Stimulated activated CD8-positive, alpha-beta memory T cell treated with anti-CD3 and anti-CD28 coated beads, Interleukin-7, amount 100 ng/mL, for 1 hour (primary cell): ENCODE data around the gene TRABD2B.

Source experiments
- DNase-seq, 2 donors: peaks; one replicate each; pipeline ENCODE4 v3.0.0-alpha.2; 2020; ENCODE audit warnings: low read depth in 2 of 2

TRABD2B gene

DNA sequence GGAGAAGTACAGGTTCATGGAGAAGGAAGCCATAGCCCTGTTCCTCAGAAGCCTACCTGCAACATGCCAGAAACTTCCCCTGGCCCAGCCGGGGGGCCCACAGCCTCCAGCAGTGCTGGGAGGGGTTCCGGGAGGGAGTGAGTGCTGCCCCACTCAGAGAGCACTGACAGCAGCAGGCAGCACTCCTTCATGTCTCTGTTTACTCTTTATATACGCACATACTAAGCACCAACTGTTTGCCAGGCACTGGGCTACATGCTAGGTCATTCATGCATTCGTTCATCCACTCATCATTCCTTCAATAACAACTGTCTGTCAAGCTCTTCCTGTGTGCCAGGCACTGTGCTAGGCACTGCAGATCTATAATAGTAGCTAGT lies 120.6 kb downstream of the TRABD2B start:
- no peak for DNase-seq

DNA sequence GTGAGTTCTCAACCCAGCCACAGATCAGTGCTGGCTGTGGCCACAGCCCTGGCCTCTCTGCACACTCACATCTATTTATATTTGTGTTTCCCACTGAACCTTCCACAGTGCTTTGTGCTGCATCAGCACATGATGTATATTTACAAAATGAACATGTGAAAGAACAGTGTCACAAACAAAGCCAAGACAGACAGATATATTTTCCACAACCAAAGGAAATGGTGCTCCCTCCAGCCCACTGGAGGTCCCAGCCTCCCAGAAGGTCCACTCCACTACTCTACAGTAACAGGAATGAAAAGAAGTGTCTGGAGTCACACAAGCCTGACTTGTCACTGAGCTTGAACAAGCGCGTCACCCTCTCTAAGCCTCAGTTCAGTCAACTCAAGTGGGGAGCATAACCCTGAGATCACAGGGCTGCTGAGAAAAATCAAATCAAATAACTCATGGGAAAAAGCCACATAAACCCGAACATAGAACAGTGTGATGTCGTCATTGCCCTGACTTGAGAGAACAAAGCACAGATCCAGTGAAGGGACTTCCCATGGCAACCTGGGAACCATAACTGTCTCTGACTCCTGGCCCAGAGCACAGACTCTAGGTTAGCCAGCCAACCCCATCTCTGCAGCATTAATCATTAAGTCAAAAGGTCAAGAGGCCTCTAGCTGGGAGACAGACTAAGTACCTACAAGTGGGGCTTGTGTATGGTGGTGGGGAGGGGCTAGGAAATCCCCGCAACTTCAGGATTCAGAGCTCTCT lies 121.2 kb downstream of the TRABD2B start:
- DNase-seq: no peak

- no peak for DNase-seq
These were observed 122.1 kb downstream of the TRABD2B start for GRCh38 chr1:47875036-47875435.

DNA sequence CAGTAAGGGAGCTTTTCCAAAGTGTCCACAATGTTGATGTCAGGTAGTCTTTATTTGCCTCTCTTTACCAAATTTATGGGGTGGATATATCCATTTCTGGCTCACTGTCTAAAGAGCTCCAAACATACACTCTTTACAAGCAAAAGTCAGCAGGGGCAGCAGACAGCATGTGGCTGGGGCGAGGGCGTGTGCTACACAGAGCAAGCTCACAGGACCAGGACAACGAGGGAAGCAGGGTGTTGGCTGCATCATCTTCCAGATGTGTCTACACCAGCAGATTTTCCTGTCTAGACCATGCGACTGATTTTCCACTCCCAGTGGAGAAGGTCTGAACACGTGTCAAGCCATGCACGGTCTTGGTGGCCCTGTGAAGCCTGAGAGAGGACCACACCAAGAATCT lies 123.8 kb downstream of the TRABD2B start:
- DNase-seq: no peak

GRCh38 chr1:47872886-47873285 lies 124.3 kb downstream of the TRABD2B start:
- no peak for DNase-seq

DNA sequence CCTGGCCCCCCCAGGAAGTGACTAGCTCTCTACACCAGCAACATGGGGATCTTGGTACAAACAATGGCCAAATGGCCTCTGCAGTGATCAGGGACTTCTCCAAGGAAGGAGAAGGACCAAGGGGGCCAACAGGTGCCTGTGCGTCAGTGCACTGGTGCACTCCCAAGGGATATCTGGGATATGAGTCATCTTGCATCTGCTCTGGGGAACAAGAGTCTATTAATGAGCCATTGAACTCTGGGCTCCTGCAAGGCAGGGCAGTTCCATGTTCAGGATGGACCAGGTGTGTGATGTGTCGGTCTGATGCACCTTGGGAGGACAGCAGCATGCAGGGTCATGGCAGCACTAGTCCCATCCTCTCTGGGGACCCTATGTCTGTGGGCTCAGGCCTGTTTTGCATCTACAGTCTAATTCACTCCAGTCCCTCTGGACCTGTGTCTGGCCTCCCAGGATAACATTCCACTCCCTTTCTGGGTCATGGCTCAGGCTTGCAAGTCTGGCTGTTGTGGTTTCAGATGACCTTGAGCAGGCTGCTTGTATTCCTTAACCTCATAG lies 125.3 kb downstream of the TRABD2B start:
- DNase-seq: no peak

- DNase-seq: no peak
These were observed 126.1 kb downstream of the TRABD2B start for GRCh38 chr1:47870946-47871676.

GRCh38 chr1:47870480-47870879 lies 126.7 kb downstream of the TRABD2B start:
- DNase-seq: no peak

DNA sequence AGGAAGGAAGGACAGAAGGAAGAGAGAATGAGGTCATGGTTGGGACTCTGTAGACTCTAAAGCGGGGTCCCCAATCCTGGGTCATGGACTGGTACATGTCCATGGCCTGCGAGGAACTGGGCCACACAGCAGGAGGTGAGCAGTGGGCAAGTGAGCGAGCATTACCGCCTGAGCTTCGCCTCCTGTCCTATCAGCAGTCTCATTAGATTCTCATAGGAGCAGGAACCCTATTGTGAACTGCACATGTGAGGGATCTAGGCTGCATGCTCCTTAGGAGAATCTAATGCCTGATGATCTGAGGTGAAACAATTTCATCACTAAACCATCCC lies 128.9 kb downstream of the TRABD2B start:
- no peak for DNase-seq

GRCh38 chr1:47867438-47868347 lies 129.5 kb downstream of the TRABD2B start:
- DNase-seq: no peak

DNA sequence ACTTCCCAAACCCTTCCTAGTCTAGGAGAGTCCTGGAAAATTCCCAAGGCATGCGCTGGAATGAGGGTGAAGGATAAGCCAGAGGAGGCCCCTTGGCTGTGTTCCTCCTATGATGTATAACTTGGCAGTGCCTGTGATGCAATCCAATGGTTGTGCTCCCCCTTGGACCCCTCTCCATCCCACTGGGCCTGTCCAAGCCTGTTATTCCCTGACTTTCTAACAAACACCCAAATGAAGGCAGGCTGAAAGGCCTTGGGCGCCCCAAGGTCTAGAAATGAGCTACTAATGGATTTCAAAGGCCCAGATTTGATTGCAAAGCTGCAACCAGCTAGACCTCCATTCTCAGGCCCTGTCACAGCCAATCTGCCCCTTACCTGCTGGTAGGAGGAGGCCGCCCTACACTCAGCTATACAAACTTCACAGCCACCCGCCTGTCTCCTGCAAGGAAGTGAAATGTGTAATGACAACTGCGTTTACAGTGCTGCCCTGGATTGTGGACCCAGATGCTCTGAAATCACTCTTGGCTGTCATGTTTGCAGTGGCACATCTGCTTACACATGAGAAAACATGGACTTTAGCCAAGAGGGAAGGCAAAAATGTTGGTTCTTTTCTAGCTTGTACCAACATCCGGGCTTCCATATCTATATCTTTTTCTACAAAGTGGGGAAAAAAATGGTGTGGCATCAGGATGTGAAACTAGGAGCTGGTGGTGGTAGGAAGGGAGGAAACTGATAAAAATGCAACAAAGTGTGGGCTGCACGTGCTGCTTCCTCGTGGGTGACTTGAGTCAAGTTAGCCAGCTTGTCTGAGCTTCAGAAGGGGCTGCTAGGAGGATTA lies 130.4 kb downstream of the TRABD2B start:
- no peak for DNase-seq

DNA sequence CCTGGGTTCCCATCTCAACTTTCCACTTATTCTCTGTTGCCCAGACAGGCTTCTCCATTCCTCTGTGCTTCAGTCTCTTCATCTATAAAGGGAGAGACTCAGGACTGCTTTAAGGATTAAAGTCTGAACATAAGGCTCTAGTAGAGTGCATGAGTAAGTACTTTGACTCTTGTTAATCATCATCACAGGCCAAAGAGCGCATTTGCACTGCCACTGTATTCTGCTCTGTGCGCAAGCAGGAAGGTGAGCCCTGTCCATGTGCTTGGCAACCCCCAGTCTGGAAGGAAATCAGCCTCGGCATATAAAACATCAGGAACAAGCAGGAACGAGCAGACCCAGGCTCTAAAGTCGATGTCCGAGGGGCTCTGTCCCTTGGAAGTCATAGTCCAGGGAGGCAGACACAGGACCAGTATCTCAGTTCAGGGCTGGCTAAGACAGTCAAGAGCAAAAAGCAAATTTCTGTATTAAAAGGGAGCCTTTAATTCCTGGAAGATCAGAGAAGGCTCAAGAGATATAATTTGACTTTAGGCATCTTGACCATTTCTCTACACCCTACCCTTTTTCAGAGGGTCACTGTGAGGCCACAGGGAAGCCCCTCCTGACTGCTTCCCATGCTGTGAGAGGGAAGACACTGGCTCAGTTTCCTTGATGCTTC lies 131.2 kb downstream of the TRABD2B start:
- DNase-seq: no peak

DNA sequence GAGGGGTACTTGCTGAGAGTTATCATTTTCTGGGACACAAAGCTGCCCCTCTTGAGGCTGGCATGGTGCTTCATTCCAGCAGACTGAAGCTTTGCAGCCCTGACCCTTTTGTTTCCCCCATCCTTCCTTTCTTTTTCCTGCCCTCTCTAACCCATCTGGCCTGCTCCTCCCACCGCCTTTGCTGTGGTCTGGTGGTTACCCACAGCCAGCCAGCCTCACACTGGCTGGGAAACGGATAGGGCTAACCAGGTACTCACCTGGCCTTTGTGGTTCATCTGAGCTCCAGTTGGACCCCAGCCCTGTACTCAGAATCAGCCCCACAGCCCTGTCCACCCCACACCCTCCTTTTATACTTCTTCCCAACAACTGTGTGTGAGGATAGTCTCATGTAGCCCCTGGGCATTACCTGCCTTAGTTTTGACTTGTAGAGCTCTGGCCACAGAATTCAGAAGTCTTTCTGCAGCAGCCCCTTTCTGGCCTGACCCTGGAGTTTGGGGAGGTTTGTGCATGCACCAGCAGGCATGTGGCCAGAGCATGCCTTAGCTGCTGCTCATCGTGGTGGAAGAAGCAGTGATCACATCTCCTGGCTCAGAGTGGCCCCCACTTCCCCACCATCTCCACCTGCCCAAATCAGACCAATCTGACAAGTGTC lies 138.0 kb downstream of the TRABD2B start:
- DNase-seq: no peak

GRCh38 chr1:47856996-47857395 lies 140.2 kb downstream of the TRABD2B start:
- no peak for DNase-seq

GRCh38 chr1:47855230-47855629 lies 142.0 kb downstream of the TRABD2B start:
- DNase-seq: no peak

- no peak for DNase-seq
These were observed 142.5 kb downstream of the TRABD2B start for GRCh38 chr1:47854552-47855144.

DNA sequence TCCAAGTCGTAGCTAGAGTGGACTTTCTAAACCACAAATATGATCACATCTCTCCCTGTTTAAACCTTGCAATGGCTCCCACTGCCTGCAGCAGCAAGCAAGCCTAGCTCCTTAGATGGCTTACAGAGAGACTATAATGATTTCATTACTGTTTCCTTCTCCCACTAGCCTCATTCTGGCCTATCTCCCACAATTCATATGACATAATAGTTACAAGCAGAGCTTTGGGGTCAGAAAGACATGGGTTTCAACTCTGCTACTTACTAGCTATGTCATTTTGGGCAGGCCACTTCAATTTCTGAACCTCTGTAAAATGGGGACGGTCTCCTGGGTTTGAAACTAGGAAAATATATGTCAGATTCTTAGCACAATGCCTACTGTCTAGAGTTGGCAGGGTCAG lies 143.3 kb downstream of the TRABD2B start:
- no peak for DNase-seq

DNA sequence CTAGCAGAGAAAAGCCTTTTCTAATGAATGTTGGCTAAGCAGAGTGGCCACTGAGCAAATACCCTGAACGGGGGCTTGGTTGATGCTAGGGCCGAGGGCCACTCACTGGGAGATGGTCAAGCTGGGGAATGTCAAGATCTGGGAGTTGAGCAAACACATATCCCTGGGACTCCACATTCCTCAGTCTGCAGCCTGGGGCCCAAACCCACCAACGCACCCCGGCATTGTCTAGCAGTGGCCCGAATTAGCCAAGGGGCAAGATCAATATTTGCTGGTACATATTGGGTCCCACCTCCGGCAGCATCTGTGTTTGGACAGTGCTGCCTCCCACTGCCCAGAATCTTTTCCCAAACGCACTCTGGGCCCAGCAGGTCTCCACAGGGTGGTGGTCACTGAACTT lies 144.1 kb downstream of the TRABD2B start:
- DNase-seq: no peak

DNA sequence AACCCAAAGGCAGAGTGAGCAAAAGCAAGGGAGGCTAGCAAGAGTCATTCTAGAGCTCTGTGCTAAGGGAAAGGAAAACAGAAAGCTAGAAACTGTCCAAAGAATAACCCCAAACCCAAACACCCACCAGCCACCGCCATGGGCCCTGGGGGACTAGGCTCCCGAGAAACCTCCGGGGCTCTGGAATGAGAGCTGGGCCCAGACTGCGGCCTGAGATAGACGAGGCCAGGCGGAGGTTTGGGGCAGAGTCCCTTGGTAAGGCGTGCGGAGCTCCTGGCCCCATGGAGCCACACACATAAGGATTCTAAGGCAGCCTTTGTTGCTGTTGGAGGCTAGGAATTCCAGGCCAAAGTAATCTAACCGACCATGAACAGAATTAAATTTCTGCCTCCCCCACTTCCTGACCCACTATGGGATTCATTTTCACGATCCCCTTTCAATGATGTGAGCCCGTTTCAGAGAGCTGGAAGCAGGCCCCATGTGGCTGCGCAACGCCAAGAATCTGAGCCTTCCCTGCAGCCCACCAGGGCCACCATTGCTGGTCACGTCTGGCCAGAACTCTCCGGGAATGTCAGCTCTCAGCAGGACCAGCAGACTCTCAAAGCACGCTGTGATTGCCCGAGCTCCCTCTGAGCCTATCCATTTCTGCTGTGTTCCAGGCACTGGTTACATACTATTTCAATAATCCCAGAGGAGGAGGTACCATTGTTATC lies 145.0 kb downstream of the TRABD2B start:
- DNase-seq: no peak
